ENCODE results near the gene UEVLD. TPM values are rescaled to one million over a fixed set of nuclear protein-coding genes. Genes with fewer than 3 reads are reported as not detected.

UEVLD gene
- total RNA-seq, 4 donors from 2014 or later: 27.4 to 58.8 (median 30.3) TPM

GRCh38 chr11:18533365-18533764, 55.2 kb downstream of the UEVLD start:
- intact Hi-C loops (cut with DNase I; ENCODE audit: low total_unique reads) (no loop called here), in situ Hi-C loops (cut with MboI; ENCODE audit: low sequenced_read_pairs in 4 of 4) (no loop called here)
- Histone ChIP-seq H3K36me3 (peaks cover 0 to 39% of the 10 kb centered on the region in 2 donors), H3K9me3 (no peaks in the 10 kb centered on the region), H3K27ac (no peak overlapping the region), H3K4me1 (peaks cover 0 to 5% of the 10 kb centered on the region in 2 donors), H3K4me3 (no peak overlapping the region), H3K27me3 (no peaks in the 10 kb centered on the region)
- no peak for TF ChIP-seq POLR2A (IDR thresholded peaks at IDR 0.05)
- TF ChIP-seq CTCF (IDR thresholded peaks at IDR 0.05 in 4 of 5, conservative IDR thresholded peaks at IDR 0.05 in 1 of 5): no peak
- ATAC-seq (no peak), DNase-seq (no peak)

GRCh38 chr11:18527512-18527911, 61.0 kb downstream of the UEVLD start:
- Histone ChIP-seq H3K36me3 (no peaks in the 10 kb centered on the region), H3K4me3 (peak overlapping the region; percentile 70 to 99 (median 97)), H3K27ac (peak overlapping the region; percentile 91 to 98 (median 96)), H3K9me3 (no peaks in the 10 kb centered on the region), H3K27me3 (no peaks in the 10 kb centered on the region), H3K4me1 (peaks cover 26 to 30% of the 10 kb centered on the region in 2 donors)
- DNase-seq (no peak), ATAC-seq (peak; percentile 3 to 14)
- in situ Hi-C loops (cut with MboI; ENCODE audit: low sequenced_read_pairs in 4 of 4) (loop anchor here in 1 of 4 donors (10.0 kb wide), 1 partner anchor 203 kb away; the partner anchor contains the start of genes GTF2H1 and HPS5), intact Hi-C loops (cut with DNase I; ENCODE audit: low total_unique reads) (loop anchor here (1.0 to 5.0 kb wide), 3 partner anchors 133 to 205 kb away; partner anchors contain the start of genes GTF2H1, HPS5 and LDHA)
- TF ChIP-seq CTCF (IDR thresholded peaks at IDR 0.05 in 4 of 5, conservative IDR thresholded peaks at IDR 0.05 in 1 of 5) (no peak), POLR2A (IDR thresholded peaks at IDR 0.05) (no peak)

- Histone ChIP-seq H3K4me3 (peak within 1 kb of the TSS; percentile 70 to 99 (median 97)), H3K27ac (peak within 1 kb of the TSS; percentile 91 to 98 (median 96)), H3K4me1 (peaks cover 30 to 33% of the 10 kb centered on the region in 2 donors), H3K9me3 (no peaks in the 10 kb centered on the region), H3K27me3 (no peaks in the 10 kb centered on the region), H3K36me3 (no peaks in the 10 kb centered on the region)
- TF ChIP-seq CTCF (IDR thresholded peaks at IDR 0.05 in 4 of 5, conservative IDR thresholded peaks at IDR 0.05 in 1 of 5) (no peak), POLR2A (IDR thresholded peaks at IDR 0.05) (peak; percentile 80 to 86)
- DNase-seq: peak; percentile 82 to 91
- intact Hi-C loops (cut with DNase I; ENCODE audit: low total_unique reads): loop anchor here (1.0 to 5.0 kb wide), 4 partner anchors 108 to 206 kb away; partner anchors contain the start of genes GTF2H1, HPS5, LDHA and SPTY2D1
- in situ Hi-C loops (cut with MboI; ENCODE audit: low sequenced_read_pairs in 4 of 4): loop anchor here in 1 of 4 donors (10.0 kb wide), 1 partner anchor 202 kb away; the partner anchor contains the start of genes GTF2H1 and HPS5
- ATAC-seq: peak; percentile 96 to 98
These were observed 61.8 kb downstream of the UEVLD start, which contains the start of gene TSG101 for GRCh38 chr11:18526521-18527296. TSG101 (minus strand) TSS chr11:18526942; CDS start chr11:18526816, 126 bp downstream.

GRCh38 chr11:18526130-18526520, 62.4 kb downstream of the UEVLD start:
- TF ChIP-seq CTCF (IDR thresholded peaks at IDR 0.05 in 4 of 5, conservative IDR thresholded peaks at IDR 0.05 in 1 of 5) (no peak), POLR2A (IDR thresholded peaks at IDR 0.05) (no peak)
- intact Hi-C loops (cut with DNase I; ENCODE audit: low total_unique reads): loop anchor here (1.0 to 5.0 kb wide), 3 partner anchors 108 to 206 kb away; partner anchors contain the start of genes LDHA and SPTY2D1
- no peak for DNase-seq
- Histone ChIP-seq H3K4me3 (peak overlapping the region; percentile 70 to 99 (median 97)), H3K27me3 (no peaks in the 10 kb centered on the region), H3K36me3 (no peaks in the 10 kb centered on the region), H3K4me1 (peaks cover 30 to 33% of the 10 kb centered on the region in 2 donors), H3K9me3 (no peaks in the 10 kb centered on the region), H3K27ac (peak overlapping the region; percentile 91 to 98 (median 96))
- ATAC-seq: peak; percentile 15 to 24
- in situ Hi-C loops (cut with MboI; ENCODE audit: low sequenced_read_pairs in 4 of 4): loop anchor here in 1 of 4 donors (10.0 kb wide), 1 partner anchor 201 kb away; the partner anchor contains the start of genes GTF2H1 and HPS5

All from gastrocnemius medialis (tissue), 4 donors.